ENCODE data around the gene CD2.

DNA sequence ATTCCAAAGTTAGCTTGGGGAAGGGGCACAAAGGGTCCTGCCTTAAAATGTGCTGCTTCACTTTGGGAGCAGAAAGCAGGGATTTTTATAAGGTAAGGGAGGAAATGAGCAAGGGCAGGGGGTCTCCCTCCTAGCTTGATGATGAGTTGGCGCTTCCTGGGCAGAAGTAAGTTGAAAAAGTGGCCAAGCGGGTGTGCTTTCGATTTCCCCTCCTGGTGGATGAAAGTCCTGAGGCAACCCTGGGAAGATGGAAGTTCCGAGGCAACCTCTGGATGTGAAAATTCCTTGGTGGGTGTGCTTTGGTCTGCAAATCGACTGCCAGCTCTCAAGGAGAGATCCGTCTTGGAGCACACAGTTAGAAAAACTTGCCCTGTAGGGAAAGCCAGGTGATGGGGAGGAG lies 41.7 kb upstream of the CD2 start:
- TF ChIP-seq, protein P1, sequence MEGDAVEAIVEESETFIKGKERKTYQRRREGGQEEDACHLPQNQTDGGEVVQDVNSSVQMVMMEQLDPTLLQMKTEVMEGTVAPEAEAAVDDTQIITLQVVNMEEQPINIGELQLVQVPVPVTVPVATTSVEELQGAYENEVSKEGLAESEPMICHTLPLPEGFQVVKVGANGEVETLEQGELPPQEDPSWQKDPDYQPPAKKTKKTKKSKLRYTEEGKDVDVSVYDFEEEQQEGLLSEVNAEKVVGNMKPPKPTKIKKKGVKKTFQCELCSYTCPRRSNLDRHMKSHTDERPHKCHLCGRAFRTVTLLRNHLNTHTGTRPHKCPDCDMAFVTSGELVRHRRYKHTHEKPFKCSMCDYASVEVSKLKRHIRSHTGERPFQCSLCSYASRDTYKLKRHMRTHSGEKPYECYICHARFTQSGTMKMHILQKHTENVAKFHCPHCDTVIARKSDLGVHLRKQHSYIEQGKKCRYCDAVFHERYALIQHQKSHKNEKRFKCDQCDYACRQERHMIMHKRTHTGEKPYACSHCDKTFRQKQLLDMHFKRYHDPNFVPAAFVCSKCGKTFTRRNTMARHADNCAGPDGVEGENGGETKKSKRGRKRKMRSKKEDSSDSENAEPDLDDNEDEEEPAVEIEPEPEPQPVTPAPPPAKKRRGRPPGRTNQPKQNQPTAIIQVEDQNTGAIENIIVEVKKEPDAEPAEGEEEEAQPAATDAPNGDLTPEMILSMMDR (IDR thresholded peaks at IDR 0.05): no peak
- TF ChIP-seq POLR2AphosphoS5 (IDR thresholded peaks at IDR 0.05; ENCODE audit: insufficient read depth in 1 of 2, low read depth in 1 of 2) (no peak), POLR2A (IDR thresholded peaks at IDR 0.05) (no peak)
